HCEC 1CT (cell line): Measurements from ENCODE around the gene LCN15.
"Not testable (repeated sequence)": the region's sequence is repeated elsewhere in the genome, so short reads cannot be mapped to it uniquely, and the experiment has no call there.

ENCODE experiments used
- DNase-seq: peaks from one replicate; pipeline ENCODE4 v3.0.0-alpha.2; 2017

LCN15 gene

GRCh38 chr9:136764301-136764891 is at the start of gene LCN15:
LCN15 (minus strand) TSS chr9:136764518; CDS start chr9:136764488, 30 bp downstream.
- DNase-seq, result no peak

DNA sequence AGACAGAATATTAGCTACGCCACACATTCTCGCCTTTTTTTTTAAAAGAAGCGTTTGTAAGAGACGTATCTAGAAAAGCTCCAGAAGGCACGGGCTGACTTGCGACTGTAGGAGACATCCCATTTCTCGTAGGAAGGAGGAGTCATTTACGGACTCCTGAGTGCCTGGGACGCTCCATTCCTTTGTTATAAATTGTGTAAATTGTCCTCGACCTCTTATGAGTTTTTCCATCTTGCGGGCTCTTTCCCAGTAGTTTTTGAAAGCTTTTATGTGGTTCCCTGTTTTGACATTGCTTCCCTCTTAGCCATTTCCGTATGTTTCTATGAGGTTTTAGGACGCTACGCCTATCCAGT is 44.5 kb upstream of the LCN15 start:
- peak; percentile 39 for DNase-seq

GRCh38 chr9:136808075-136808805 is 43.9 kb upstream of the LCN15 start:
- no peak for DNase-seq

DNA sequence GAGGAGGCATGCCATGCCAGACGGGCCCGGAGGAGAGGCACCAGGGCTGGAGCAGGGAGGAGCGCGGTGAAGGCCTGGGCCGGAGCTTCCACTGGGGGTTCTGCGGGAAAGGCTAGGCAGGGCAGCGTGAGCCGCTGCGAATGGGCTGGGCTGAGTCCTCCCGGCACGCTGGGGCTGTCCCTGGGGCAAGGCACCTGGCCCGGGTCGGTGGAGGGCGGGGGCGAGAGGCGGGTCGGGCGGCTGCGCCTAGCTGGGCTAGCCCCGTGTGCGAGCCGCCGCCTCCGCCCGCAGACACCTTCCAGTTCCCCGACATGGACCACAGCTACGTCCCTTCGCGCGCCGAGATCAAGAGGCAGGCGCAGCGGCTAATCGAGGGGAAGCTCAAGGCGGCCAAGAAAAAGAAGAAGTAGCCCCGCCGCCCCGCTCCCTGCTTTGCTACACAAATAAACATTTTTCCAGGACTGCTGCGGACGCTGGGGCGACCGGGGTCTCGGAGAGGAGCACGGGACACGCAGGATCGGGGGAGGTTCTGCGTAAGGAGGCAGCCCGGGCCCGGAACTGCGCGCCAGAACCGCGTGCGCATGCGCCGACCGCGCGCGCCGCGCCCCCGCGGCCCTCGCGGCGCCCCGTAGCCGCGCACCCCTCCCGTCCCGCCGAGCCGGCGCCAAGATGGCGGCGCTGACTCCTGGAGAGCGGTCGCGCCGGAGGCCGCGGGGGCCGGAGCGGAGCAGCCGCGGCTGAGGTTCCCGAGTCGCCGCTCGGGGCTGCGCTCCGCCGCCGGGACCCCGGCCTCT is 43.2 kb upstream of the LCN15 start, which contains the start of gene RABL6:
Gene RABL6, plus strand, starts transcription at position 668 of the 794 bp plus-strand sequence. CDS start 249 bp downstream, outside the sequence.
- peak; percentile 70 for DNase-seq

DNA sequence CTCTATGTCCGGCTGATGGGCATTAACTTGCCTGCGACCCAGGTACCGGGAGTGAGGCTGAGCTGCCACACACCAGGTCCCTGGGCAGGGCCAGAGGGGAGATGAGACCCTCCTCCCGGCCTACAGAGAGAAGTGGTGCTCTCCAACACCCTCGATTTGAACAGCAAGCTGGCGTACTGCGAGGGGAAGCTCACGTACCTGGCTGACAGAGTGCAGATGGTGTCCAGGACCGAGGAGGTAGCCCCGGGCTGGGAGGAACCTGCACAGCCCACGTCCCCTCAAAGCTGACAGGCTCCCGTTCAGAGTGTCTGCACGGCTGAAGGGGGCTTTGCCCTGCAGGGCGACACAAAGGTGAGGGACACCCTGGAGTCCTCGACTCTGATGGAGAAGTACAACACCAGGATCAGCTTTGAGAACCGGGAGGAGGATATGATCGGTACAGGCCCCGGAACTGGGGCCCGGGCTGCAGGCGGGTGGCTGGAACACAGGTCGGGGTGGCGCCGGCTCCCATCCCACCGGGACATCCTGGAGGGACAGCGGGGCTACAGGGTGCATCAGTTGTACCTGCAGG is 42.4 kb upstream of the LCN15 start:
- no peak for DNase-seq

DNA sequence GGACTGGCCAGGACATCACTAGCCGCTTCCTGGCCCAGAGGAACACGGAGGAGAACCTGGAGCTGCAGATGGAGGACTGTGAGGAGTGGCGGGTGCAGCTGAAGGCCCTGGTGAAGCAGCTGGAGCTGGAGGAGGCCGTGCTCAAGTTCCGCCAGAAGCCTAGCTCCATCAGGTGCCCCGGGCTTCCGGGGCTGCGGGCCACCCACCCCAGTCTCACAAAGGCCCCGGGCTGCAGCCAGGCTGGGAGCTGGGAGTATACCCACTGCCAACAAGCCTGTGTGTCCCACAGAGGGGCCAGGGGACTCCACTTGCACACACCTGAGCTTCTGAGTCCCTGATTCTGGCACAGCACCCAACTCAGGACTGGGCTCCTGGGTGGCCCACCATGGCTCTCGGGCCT is 41.7 kb upstream of the LCN15 start:
- no peak for DNase-seq

GRCh38 chr9:136805207-136805740 is 41.0 kb upstream of the LCN15 start:
- DNase-seq, result no peak

DNA sequence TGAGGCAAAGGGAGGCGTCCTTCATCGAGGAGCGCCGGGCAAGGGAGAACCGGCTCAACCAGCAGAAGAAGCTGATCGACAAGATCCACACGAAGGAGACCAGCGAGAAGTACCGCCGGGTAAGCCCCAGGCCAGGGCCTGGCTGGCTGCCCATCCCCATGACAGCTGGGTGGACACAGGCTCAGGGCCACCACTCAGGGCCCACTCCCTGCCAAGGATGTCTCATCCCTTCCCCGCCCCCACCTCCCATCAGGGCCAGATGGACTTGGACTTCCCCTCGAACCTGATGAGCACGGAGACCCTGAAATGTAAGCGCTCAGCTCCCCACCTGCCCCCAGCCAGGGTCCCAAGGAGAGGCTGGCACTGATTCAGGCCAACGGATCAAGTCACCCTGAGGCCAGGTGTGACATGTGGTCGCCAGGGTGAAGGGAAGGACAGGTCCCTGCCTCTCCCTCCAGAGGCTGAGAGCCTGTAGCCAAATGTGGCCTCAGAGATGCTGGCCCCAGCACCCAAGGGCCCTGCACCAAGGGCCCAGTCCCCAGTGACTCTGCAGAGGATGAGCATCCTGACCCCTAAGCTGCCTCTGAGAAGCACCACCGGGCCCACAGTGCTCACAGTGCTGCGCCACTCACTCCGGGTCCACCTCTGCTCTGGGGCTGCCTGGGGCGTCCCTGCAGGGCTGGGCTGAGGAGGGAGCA is 40.3 kb upstream of the LCN15 start:
- no peak for DNase-seq

DNA sequence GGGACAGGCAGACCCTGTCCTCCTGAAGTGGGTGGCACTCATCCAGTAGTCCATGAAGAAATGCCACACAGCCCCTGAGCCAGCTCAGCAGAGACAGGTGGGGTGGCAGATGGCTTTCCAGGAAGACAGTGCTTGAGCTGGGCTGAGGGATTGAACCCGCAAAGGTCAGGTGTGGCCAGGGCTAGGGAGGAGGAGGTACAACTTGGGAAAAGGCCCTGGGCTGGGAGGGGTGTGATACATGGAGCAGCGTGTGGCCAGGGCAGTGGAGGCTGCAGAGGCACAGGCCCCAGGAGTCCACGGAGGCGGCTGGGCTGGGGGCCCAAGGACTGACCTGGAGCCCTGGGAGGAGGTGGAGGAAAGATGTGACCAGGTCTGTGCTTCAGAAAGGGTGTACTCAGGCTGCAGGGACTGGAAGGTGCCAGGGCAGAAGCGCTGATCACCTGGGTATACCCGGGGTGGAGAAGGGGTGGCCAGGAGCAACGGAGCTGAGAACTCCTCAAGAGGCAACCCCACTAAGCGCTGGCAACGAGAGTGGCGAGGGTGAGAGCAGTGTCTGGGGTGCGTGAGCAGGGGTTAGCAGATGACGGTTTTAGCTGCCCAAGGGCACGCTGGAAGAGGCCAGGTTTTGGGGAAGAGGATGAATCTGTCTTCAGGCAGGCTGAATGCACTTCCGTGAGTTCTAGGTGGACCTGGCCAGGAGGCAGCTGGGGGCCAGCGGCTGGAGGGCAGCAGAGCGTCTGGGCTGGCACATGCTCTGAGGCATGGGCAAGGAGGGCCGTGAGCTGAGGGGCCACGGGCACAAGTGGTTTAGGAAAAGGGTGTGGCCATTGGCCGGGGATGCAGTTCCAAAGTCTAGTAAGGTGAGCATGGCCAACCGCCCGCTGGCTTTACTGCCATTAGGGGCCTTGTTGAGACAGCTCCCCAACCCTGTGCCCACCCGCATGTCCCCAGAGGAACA is 39.5 kb upstream of the LCN15 start:
- no peak for DNase-seq

DNA sequence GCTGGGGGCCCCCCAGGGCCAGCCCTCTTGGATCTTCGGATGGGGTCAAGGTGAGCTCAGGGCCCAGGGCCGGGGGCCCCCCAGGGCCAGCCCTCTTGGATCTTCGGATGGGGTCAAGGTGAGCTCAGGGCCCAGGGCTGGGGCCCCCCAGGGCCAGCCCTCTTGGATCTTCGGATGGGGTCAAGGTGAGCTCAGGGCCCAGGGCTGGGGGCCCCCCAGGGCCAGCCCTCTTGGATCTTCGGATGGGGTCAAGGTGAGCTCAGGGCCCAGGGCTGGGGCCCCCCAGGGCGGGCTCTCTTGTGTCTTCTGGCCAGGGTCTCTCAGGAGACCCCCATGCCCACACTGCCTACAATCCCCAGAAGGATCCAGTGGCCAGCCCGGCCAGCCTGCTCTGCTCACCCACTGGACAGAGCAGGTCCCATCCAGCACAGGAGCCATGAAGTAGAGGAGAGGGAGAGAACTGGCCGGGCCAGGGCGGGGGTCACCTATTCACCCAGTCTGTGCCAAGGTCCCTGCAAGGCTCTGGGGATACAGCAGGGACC is 38.8 kb upstream of the LCN15 start:
- not testable (repeated sequence) for DNase-seq

DNA sequence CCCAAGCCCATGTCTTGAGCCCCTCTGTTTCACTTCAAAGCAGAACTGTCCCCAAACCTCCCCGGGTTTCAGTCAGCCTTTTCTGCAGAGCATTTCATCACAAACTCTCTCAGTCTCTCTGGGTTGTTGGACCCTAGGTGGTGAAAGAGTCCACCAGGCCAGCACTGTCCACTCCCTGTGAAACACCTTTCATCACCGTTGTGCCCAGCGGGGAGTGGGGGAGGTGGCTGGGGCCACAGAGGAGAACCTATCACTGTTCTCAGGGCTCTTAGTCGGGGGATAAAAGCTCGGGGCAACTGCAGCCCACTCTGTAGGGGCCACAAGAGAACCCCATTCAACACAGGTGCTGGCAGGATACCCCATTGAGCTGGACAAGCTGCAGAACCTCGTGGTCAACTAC is 38.0 kb upstream of the LCN15 start:
- DNase-seq, result no peak

- DNase-seq, result peak; percentile 30
Observed at GRCh38 chr9:136799854-136800657, 35.7 kb upstream of the LCN15 start.

GRCh38 chr9:136799079-136799853 is 34.9 kb upstream of the LCN15 start:
- no peak for DNase-seq

DNA sequence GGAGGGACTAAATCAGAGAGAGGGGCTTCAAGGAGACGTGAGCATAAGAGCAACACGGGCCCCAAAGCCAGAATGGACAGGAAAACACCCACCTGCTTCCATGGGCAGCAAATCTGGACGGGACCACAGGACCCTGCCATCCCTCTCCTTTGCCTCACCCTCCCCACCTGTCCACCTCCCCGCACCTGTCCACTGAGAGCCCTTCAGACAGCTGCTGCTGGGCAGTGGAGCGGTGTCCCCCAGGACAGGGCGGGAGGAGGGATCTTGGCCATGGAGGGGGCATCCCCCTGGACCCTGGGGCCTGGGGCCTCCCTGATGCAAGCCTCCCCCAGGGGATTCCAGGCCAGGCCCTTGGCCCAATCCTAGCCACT is 34.4 kb upstream of the LCN15 start:
- no peak for DNase-seq

GRCh38 chr9:136796775-136797347 is 32.5 kb upstream of the LCN15 start:
- not testable (repeated sequence) for DNase-seq

GRCh38 chr9:136796238-136796774 is 32.0 kb upstream of the LCN15 start, which contains the start of gene CCDC183:
CCDC183 (plus strand) TSS chr9:136796338; CDS start chr9:136796398, 60 bp downstream.
- no peak for DNase-seq

DNA sequence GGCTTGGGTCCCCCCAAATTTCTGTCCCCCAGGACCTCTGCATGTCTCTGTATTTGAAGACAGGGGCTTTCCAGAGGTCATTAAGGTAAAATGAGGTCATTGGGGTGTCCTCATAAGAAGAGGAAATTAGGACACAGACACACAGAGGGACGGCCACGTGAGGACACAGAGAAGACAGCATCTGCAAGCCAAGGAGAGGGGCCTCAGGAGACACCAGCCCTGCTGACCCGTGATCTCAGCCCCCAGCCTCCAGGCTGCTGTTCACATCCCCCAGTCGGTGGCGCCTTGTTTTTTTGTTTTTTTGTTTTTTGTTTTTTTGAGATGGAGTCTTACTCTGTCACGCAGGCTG is 30.7 kb upstream of the LCN15 start:
- DNase-seq, result no peak

DNA sequence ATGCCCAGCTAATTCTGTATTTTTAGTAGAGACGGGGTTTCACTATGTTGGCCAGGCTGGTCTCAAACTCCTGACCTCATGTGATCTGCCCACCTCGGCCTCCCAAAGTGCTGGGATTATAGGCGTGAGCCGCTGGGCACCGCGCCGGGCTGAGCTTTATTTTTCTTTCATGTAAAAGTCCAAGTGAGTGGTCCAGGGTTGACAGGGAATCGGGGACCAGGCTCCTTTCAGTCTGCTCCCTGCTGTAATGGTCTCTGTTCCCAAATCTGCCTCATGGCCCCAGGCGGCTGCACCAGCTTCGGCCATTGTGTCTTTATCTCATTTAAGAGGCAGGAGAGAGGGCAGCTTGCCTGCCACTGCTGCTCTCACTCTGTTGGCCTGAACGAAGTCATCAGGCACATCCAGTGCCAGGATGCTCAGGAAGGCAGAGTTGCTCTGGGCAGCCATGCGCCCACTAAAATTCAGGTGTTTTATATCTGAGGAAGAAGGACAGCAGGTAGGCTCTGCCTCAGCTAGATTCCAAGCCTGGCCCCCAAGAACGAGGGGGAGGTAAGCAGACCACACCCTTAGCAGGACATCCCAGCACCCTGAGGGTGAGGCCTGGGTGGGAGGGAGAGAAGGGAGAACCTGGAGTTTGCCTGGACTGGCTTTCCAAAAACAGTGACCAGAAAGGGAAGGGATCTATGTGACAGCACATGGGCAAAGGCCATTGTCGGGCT is 30.1 kb upstream of the LCN15 start:
- no peak for DNase-seq
